Activated T-cell treated with anti-CD3 and anti-CD28 coated beads, Interleukin-2, amount 50 U/mL, for 4 hours (primary cell): Measurements from ENCODE around the gene DIRAS1. TPM values are rescaled to one million over a fixed set of nuclear protein-coding genes. Genes with fewer than 3 reads are reported as not detected.

Experiments used
- ATAC-seq, 2 donors: fragments of 200-7000 bp; cut with Tn5 transposase; one replicate each; pipeline ENCODE4 v1.10.0; 2021
- DNase-seq: peaks from one replicate; pipeline ENCODE4 v3.0.0-alpha.2; 2020
- H3K27me3 Mint-ChIP-seq: one replicate; pipeline ENCODE4 v1.8.0; 2021; ENCODE audit warnings: low read depth, mixed read lengths
- H3K36me3 Mint-ChIP-seq: one replicate; pipeline ENCODE4 v1.8.0; 2022; ENCODE audit warnings: mixed read lengths; ENCODE audit not compliant: insufficient read depth
- H3K4me1 Mint-ChIP-seq: one replicate; pipeline ENCODE4 v1.8.0; 2021; ENCODE audit warnings: low read depth, mixed read lengths
- H3K4me3 Mint-ChIP-seq: one replicate; pipeline ENCODE4 v1.8.0; 2021; ENCODE audit warnings: mild to moderate bottlenecking, moderate library complexity, mixed read lengths
- H3K9me3 Mint-ChIP-seq: one replicate; pipeline ENCODE4 v1.8.0; 2021; ENCODE audit warnings: mixed read lengths
- total RNA-seq, 3 donors: library from RNA; stranded (reverse); gene quantifications; one replicate each; pipeline ENCODE4 v1.2.1, GENCODE V29; 2021

DIRAS1 gene
- total RNA-seq = under 1 TPM; 0.13 to 0.27 (median 0.20) TPM

GRCh38 chr19:2720777-2721569 is at the start of gene DIRAS1:
DIRAS1 (minus strand) TSS chr19:2721372; CDS start chr19:2717806, 3,566 bp downstream.
- H3K9me3 Mint-ChIP-seq = peaks cover under 1% of the 10 kb centered on the region
- H3K27me3 Mint-ChIP-seq = peaks cover 36% of the 10 kb centered on the region
- H3K36me3 Mint-ChIP-seq = no peaks in the 10 kb centered on the region
- ATAC-seq (peak; percentile 16 to 51), DNase-seq (no peak)
- peaks cover 7% of the 10 kb centered on the region for H3K4me1 Mint-ChIP-seq
- H3K4me3 Mint-ChIP-seq = peak within 1 kb of the TSS; percentile 53

GRCh38 chr19:2770055-2771013 is 49.2 kb upstream of the DIRAS1 start:
- DNase-seq (no peak), ATAC-seq (no peak)
- Mint-ChIP-seq H3K4me1 (peaks cover 19% of the 10 kb centered on the region), H3K27me3 (no peaks in the 10 kb centered on the region), H3K9me3 (no peaks in the 10 kb centered on the region), H3K36me3 (no peaks in the 10 kb centered on the region), H3K4me3 (no peak overlapping the region)

GRCh38 chr19:2769218-2769617 is 48.0 kb upstream of the DIRAS1 start:
- no peak overlapping the region for H3K4me3 Mint-ChIP-seq
- no peak for ATAC-seq
- no peaks in the 10 kb centered on the region for H3K9me3 Mint-ChIP-seq
- H3K36me3 Mint-ChIP-seq = peaks cover 4% of the 10 kb centered on the region
- H3K27me3 Mint-ChIP-seq = no peaks in the 10 kb centered on the region
- H3K4me1 Mint-ChIP-seq = peaks cover 8% of the 10 kb centered on the region
- no peak for DNase-seq

- Mint-ChIP-seq H3K27me3 (no peaks in the 10 kb centered on the region), H3K4me1 (peaks cover 6% of the 10 kb centered on the region), H3K9me3 (no peaks in the 10 kb centered on the region), H3K36me3 (peaks cover 4% of the 10 kb centered on the region), H3K4me3 (no peak overlapping the region)
- no peak for DNase-seq
- no peak for ATAC-seq
These were observed 47.4 kb upstream of the DIRAS1 start for GRCh38 chr19:2768365-2769132.

GRCh38 chr19:2767688-2768087 is 46.5 kb upstream of the DIRAS1 start:
- no peak for DNase-seq
- H3K27me3 Mint-ChIP-seq = no peaks in the 10 kb centered on the region
- no peaks in the 10 kb centered on the region for H3K9me3 Mint-ChIP-seq
- H3K36me3 Mint-ChIP-seq = peaks cover 7% of the 10 kb centered on the region
- no peak overlapping the region for H3K4me3 Mint-ChIP-seq
- ATAC-seq = no peak
- H3K4me1 Mint-ChIP-seq = peaks cover 6% of the 10 kb centered on the region

GRCh38 chr19:2766594-2767372 is 45.6 kb upstream of the DIRAS1 start:
- no peaks in the 10 kb centered on the region for H3K4me1 Mint-ChIP-seq
- peaks cover 14% of the 10 kb centered on the region for H3K36me3 Mint-ChIP-seq
- no peak overlapping the region for H3K4me3 Mint-ChIP-seq
- H3K9me3 Mint-ChIP-seq = no peaks in the 10 kb centered on the region
- H3K27me3 Mint-ChIP-seq = no peaks in the 10 kb centered on the region
- ATAC-seq (no peak), DNase-seq (no peak)

GRCh38 chr19:2765376-2765775 is 44.2 kb upstream of the DIRAS1 start:
- Mint-ChIP-seq H3K27me3 (no peaks in the 10 kb centered on the region), H3K9me3 (no peaks in the 10 kb centered on the region), H3K36me3 (peaks cover 14% of the 10 kb centered on the region), H3K4me3 (no peak overlapping the region), H3K4me1 (no peaks in the 10 kb centered on the region)
- ATAC-seq (no peak), DNase-seq (no peak)

GRCh38 chr19:2764945-2765344 is 43.8 kb upstream of the DIRAS1 start:
- Mint-ChIP-seq H3K27me3 (no peaks in the 10 kb centered on the region), H3K36me3 (peaks cover 15% of the 10 kb centered on the region)

GRCh38 chr19:2763687-2764086 is 42.5 kb upstream of the DIRAS1 start:
- Mint-ChIP-seq H3K27me3 (no peaks in the 10 kb centered on the region), H3K4me3 (no peak overlapping the region), H3K4me1 (peaks cover 4% of the 10 kb centered on the region), H3K36me3 (peaks cover 24% of the 10 kb centered on the region), H3K9me3 (no peaks in the 10 kb centered on the region)
- ATAC-seq (no peak), DNase-seq (no peak)

More at GRCh38 chr19:2764945-2765344, 43.8 kb upstream of the DIRAS1 start:
- Mint-ChIP-seq H3K4me1 (no peaks in the 10 kb centered on the region), H3K9me3 (no peaks in the 10 kb centered on the region), H3K4me3 (no peak overlapping the region)
- DNase-seq (no peak), ATAC-seq (no peak)

- no peak for ATAC-seq
- H3K27me3 Mint-ChIP-seq = no peaks in the 10 kb centered on the region
- peaks cover 26% of the 10 kb centered on the region for H3K36me3 Mint-ChIP-seq
These were observed 41.8 kb upstream of the DIRAS1 start for GRCh38 chr19:2762783-2763496.

GRCh38 chr19:2761876-2762782 is 41.0 kb upstream of the DIRAS1 start:
- DNase-seq = no peak

More at GRCh38 chr19:2762783-2763496, 41.8 kb upstream of the DIRAS1 start:
- Mint-ChIP-seq H3K4me1 (peaks cover 4% of the 10 kb centered on the region), H3K4me3 (no peak overlapping the region), H3K9me3 (no peaks in the 10 kb centered on the region)
- no peak for DNase-seq

GRCh38 chr19:2761309-2761677 is 40.1 kb upstream of the DIRAS1 start:
- Mint-ChIP-seq H3K36me3 (peaks cover 26% of the 10 kb centered on the region), H3K9me3 (no peaks in the 10 kb centered on the region), H3K4me3 (no peak overlapping the region), H3K27me3 (no peaks in the 10 kb centered on the region), H3K4me1 (peaks cover 4% of the 10 kb centered on the region)
- DNase-seq (no peak), ATAC-seq (no peak)

More at GRCh38 chr19:2761876-2762782, 41.0 kb upstream of the DIRAS1 start:
- no peak for ATAC-seq
- Mint-ChIP-seq H3K27me3 (no peaks in the 10 kb centered on the region), H3K4me1 (peaks cover 4% of the 10 kb centered on the region), H3K36me3 (peaks cover 26% of the 10 kb centered on the region), H3K9me3 (no peaks in the 10 kb centered on the region), H3K4me3 (no peak overlapping the region)
